Activated CD4-positive, alpha-beta T cell treated with anti-CD3 and anti-CD28 coated beads, Interleukin-2, amount 50 U/mL, for 48 hours (primary cell): Measurements from ENCODE around the gene EIPR1.

ENCODE experiments used
- DNase-seq, 2 experiments: peaks; one replicate each; pipeline ENCODE4 v3.0.0-alpha.2; 2020

EIPR1 gene

DNA sequence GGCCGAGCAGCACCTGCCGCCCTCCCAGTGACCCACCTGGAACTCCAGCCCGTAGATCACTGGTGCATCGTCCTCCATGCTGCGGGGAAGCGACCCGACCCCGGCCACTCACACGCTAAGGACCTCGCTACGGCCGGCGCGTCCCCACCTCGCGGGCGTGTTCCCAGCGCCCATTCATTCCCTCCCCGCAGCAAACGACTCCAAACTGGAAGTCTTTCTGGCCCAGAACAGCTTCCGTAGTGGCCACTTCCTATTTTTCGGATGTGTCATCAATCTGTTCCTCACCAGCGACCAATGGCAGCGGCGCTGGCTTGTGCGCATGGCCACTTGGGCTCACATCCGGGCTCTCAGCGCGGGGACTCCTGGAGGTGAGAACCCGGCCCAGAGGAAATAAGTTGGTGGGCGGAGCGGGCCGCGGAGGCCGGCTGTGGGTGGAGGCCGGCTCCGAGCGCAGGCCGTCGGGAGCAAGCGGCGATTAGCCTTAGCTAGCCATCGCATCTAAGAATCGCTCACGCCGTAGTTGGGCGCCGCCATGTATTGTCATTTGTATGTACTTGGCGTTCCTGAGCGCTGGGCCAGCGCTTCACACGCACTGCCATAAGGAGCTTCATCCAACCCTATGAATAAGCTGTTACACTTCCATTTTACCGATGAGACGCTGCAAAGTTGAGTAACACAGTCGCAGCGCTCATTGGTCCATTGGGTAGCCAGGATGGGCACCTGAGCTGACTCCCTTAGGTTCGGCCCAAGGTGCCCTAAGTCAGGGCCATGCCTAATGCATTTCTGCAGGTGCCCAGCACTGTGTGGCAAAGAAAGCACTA, at the start of gene EIPR1:
TSS of gene EIPR1 (minus strand) at position 207 of the 821 bp plus-strand sequence. CDS start at position 78, 129 bp downstream.
- peak; percentile 93 to 95 for DNase-seq

DNA sequence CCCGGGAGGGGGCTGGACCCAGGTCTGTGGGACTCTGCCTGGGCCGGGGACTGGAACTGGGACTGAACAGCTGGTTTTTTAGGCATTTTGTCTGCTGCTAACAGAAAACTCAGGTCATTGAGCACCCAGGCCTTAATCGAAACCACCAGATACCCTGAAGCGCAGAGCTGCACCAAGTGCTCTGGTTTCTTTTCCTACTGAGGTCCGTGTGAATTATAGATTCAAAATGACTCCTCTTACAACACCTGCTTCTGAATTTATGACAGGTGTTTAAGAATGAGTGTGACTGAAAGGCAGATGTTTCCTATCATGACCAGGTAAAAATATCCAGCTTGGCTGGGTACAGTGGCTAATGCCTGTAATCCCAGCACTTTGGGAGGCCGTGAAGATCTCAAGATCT, 49.7 kb upstream of the EIPR1 start:
- no peak for DNase-seq

GRCh38 chr2:3426615-3427014, 49.0 kb upstream of the EIPR1 start:
- DNase-seq, result no peak

DNA sequence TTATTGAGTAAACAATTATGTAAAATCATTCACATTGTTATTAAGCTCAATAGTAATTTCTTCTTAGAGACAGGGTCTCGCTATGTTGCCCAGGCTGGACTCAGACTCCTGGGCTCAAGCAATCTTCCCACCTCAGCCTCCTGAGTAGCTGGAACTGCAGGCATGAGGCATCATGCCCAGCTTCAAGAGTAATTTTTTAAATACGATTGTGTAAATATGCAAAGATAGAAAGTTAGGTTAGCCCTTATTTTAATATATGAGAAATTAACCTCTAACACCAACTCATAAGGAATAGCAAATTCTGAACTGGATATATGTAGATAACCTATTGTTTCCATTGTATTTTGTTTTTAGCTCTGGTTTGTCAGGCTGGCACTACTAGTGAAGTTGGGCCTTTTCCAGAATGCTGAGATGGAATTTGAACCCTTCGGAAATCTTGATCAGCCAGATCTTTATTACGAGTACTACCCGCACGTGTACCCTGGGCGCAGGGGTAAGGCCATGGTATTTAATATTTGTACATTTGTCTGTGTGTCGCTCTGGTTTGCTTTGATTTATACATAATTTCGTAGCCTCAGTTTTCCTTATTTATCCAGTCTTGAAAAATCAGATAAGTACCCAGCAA, 46.7 kb upstream of the EIPR1 start:
- DNase-seq, result no peak

- peak; percentile 88 to 89 for DNase-seq
Observed at GRCh38 chr2:3423492-3424170, 46.0 kb upstream of the EIPR1 start.

- DNase-seq, result no peak
Observed at GRCh38 chr2:3422161-3422779, 44.7 kb upstream of the EIPR1 start.

DNA sequence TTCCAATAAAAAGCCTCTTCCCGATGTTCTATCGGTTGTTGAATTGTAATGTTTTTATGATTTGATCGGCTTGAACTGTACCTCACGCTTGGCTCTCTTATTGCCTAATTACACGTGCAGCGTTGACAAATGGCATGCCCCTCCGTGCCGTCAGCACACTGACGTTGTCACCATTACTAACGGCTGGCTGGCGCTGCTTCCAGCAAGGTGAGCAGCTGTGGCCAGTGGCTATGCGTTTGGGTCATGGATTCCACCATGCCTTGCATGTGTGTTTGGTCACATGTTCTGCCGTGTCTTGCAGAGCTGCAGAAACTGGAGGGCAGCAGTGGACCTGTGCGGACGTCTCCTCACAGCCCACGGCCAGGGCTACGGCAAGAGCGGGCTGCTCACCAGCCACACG, 44.0 kb upstream of the EIPR1 start:
- DNase-seq, result no peak

DNA sequence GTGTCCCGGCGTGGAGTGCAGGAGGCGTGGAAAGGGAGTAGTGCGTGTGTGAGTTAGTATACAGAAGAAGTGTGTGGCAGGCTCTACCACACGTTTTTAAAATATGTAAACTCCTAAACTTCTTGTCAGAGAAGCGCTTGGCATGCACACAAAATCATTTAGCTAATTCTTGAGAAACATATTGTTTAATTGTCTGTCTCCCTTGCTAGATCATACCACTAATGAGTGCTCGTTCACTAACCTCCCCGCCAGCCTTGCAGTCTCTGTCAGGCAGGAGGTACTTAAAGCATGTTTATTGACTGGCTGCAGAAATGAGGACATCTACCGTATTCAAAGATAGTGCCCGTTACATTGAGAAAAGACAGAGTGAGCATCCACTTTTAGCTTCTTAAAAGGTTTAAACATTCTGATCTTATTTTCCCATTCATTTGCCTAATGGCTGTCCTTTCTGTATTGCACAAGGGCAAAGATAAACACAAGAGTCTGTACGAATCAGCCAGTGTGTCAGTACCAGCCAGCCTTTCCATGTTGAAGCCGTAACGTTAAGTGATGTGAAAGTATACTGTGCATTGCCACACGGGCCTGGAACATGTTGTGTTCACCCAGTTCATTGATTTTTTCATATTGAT, 43.3 kb upstream of the EIPR1 start:
- DNase-seq, result no peak

- DNase-seq, result no peak
Observed at GRCh38 chr2:3420076-3420768, 42.6 kb upstream of the EIPR1 start.

DNA sequence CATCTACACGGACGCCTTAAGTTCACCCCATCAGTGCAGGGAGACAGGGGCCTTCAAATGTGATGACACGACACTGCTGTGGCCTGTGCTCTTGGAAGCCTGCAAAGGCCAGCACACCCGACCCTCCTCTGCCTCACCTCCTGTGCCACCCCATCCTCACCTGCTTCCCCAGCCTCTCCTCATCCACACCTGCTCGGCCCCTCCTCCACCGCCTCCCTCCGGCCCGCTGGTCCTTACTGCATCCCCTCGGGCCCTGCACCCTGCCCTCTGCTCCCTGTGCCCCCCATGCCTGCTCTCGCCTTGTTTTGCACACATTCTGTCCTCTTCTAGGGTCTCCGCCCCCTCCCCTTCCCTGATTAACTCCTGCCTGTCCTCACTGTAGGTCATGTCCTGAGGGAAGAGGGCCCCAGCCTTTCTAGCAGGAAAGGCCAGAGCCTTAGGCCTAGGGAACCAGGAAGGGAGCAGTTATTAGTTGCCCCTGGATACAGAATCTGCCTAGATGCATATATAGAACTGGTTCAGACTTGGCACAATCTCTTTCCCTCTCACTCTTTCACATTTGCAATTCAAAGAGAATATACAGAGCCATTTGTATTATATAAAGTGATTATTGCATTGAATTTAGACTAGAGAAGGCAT, 41.3 kb upstream of the EIPR1 start:
- DNase-seq, result no peak

DNA sequence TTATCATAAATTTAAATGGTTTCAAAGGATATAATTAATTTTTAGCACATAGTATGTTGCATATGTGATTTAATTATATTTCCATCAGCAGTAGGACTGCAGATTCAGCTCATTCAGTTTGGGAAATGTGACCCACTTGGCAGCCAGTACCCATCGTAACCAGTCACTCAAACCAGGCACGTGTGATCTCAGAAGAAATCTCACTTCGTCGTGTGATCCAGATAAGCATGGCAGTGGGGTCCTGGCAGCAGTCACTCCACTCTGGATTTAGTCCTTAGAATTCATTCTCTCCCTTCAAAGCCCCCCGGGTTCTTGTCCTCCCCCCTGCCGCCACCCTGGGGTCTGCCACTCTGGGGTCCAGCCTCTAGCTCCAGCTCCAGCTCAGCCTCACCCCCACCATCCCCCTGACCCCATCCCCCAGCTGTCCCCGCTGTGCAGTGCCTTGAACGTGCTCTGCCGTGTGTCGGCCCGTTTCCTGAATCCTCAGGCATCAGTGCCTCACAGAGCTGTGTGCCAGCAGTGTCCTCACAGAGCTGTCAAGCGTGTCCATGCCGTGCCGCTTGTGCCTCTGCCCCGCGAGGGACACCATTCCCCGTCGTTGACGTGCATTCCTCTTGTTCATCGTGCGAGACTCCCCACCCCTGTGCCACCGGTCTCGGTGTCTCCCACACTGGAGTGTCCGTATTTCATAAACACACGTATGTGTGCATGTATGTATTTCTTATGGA, 36.7 kb upstream of the EIPR1 start:
- no peak for DNase-seq

- DNase-seq, result no peak
Observed at GRCh38 chr2:3413697-3414096, 36.1 kb upstream of the EIPR1 start.

GRCh38 chr2:3411103-3411502, 33.5 kb upstream of the EIPR1 start:
- DNase-seq, result no peak

DNA sequence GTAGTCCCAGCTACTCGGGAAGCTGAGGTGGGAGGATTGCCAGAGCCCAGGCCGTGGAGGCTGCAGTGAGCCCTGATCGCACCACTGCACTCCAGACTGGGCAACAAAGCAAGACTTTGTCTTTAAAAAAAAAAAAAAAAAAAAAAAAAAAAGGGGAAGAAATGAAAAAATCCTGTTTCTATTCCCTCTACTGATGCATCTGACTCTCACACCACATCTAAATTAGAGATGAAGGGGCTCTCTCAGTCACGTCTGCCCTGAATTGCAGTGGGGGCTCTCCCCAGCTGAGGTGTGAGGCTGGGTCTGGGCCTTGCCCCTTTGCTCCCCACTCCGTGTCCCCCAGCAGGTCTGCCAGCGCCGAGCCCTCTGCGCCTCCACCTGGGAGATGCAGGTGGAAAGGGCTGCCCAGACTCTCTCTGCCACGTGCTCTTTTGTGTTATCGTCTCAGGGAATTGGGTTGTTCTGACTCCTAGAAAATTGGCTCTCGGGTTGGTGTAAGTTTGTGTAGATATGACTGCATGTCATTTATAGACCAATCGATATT, 32.1 kb upstream of the EIPR1 start:
- DNase-seq, result no peak

GRCh38 chr2:3408781-3409180, 31.2 kb upstream of the EIPR1 start:
- DNase-seq, result no peak

DNA sequence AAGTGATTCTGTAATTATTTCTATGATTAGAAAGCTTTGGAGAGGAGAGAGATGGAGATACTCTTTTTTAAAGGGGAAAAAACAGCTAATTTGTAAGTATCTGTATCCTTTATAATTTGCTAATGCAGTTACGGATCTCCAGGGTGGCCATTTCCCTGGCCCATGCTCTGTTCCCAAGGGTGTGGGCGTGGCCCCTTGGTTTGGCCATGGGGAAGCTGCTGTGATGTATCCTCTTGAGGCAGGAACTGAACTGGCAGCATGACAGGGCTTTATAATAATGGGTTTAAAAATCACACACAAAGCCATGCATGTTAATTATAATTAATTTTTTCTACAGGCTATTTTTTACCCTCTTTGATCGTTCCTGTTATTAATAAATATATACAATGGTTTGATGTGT, 28.9 kb upstream of the EIPR1 start:
- DNase-seq, result no peak

DNA sequence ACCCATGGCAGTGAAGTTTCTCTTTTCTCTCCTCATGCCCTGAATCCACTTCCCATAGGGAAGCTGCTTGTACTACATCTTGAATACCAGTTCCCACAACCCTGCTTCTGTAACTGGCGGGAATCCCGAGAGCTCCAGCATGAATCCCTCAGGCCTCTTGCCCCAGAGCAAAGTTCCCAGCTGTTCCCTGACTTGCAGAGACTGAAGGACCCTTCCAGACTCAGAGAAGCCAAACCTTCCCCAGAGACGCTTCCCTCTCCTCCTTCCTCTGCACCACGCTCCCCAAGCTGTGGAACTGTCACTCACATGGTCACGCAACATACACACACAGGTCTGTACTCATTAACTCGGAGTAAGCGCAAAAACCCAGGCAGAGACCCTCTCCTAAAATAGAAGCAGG, 28.3 kb upstream of the EIPR1 start:
- no peak for DNase-seq

DNA sequence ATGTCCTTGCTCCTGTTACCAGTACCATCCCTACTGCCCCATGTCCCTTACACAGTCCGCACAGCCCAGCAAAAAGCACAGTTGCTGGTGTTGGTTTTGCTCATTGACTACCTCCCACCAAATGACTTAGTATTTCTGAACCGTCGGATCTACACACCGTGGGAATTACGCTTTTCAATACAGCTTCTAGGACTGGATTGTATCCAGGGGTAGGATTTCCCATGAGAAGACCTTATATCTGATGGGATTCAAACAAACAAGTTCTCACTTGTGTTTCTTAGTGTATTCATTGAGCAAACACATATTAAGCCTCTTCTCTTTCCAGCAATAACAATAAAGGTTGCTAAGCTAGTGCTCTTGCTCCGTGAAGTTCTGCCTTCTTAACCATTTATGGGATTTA, 27.7 kb upstream of the EIPR1 start:
- DNase-seq, result no peak

DNA sequence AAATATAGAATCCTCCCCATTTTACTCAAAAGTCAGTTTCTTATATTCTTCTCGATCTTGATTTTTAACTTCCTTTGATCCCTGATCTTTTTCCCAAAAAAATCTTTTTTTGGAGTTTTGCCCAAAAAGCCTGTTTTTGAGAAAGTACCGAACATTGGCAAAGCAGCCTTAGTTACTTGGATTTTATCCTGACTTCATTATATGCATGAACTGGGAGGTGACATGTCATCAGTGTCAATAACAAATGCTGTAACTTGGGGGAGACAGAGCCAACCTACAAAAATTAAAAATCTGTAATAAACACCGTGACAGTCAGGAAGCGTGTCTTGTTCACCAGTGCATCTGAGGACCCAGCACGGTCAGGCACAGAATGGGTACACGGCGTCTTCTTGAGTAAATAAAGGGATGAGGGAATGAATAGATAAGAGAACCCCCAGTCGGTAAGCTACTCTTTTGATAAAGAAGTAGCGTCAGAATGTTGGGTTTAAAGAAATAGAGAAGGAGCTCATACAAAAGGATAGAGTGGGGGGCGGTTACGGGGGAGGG, 26.8 kb upstream of the EIPR1 start:
- no peak for DNase-seq

DNA sequence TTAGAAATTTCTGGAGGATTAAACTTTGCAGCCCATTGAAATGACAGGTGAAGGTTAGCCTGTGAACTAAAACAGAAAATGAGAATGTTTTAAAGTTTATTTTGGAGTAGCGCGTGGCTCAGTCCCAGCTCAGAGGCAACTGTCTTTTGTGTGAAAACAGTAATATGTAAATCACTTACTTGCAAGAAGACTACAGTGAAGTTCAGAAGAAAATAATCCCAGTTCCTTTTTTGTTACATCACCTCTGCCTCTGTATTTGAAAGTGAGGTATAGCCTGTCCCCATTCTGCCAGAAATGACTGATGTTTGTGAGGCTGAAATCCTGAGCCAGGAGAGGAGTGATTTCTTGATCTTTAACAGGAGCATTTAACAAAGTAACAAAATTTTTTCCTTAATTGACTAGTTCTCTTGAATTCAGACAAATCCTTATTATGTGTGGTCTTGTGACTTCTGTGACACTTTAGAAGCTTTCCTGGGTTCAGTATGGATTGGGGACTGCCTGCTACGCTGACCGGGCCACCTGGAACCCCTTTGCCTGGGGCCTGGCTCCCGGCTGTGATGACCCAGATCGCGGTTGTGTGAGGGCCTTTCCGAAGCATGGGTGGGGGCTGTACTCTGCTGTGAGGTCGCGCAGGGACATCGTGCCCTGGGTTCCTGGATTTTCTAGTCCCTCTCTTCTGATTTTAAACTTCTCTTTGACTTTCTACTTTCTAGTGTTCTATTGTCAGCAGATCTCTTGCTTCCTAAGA, 26.1 kb upstream of the EIPR1 start:
- DNase-seq, result no peak
